HG03135 (cell line): ENCODE measurements around the gene INSYN1.
"Not testable (repeated sequence)": the region's sequence is repeated elsewhere in the genome, so short reads cannot be mapped to it uniquely, and the experiment has no call there.

Experiments used
- ATAC-seq: cut with Tn5 transposase; IDR thresholded peaks from one replicate; pipeline ENCODE4 v1.9.1; 2021; ENCODE audit warnings: mild to moderate bottlenecking, moderate library complexity; ENCODE audit not compliant: unreplicated experiment

Gene INSYN1

GRCh38 chr15:73716417-73716816 lies 36.7 kb downstream of the INSYN1 start:
- ATAC-seq, result no peak

GRCh38 chr15:73715417-73715816 lies 37.7 kb downstream of the INSYN1 start:
- no peak for ATAC-seq

GRCh38 chr15:73714695-73715301 lies 38.4 kb downstream of the INSYN1 start:
- no peak for ATAC-seq

- no peak for ATAC-seq
Observed at GRCh38 chr15:73712107-73712506, 41.0 kb downstream of the INSYN1 start.

GRCh38 chr15:73711526-73711925 lies 41.6 kb downstream of the INSYN1 start:
- no peak for ATAC-seq

- ATAC-seq, result no peak
Observed at GRCh38 chr15:73710321-73710720, 42.8 kb downstream of the INSYN1 start.

GRCh38 chr15:73709686-73710085 lies 43.5 kb downstream of the INSYN1 start:
- ATAC-seq, result no peak

- no peak for ATAC-seq
Observed at GRCh38 chr15:73709241-73709640, 43.9 kb downstream of the INSYN1 start.

- no peak for ATAC-seq
Observed at GRCh38 chr15:73708691-73709090, 44.5 kb downstream of the INSYN1 start.

GRCh38 chr15:73704869-73705645 lies 48.1 kb downstream of the INSYN1 start:
- ATAC-seq, result no peak

- not testable (repeated sequence) for ATAC-seq
Observed at GRCh38 chr15:73704142-73704868, 48.8 kb downstream of the INSYN1 start.

- not testable (repeated sequence) for ATAC-seq
Observed at GRCh38 chr15:73703601-73704000, 49.5 kb downstream of the INSYN1 start.

GRCh38 chr15:73702311-73703239 lies 50.6 kb downstream of the INSYN1 start:
- not testable (repeated sequence) for ATAC-seq

GRCh38 chr15:73700041-73700842 lies 52.9 kb downstream of the INSYN1 start:
- no peak for ATAC-seq

GRCh38 chr15:73699249-73700040 lies 53.7 kb downstream of the INSYN1 start:
- ATAC-seq, result no peak

GRCh38 chr15:73697033-73697467 lies 56.1 kb downstream of the INSYN1 start:
- peak; percentile 65 for ATAC-seq

GRCh38 chr15:73696641-73697001 lies 56.5 kb downstream of the INSYN1 start:
- no peak for ATAC-seq

- ATAC-seq, result no peak
Observed at GRCh38 chr15:73695773-73696640, 57.1 kb downstream of the INSYN1 start.
